Measurements from ENCODE around the gene SLCO3A1.

GRCh38 chr15:92123962-92124656, 270.6 kb downstream of the SLCO3A1 start:
- TF ChIP-seq CTCF (conservative IDR thresholded peaks at IDR 0.05; ENCODE audit: low read length) (no peak), EZH2phosphoT487 (IDR thresholded peaks at IDR 0.05; ENCODE audit: borderline replicate concordance) (no peak)

Data from Loucy (cell line).